Stomach smooth muscle (tissue), 2 donors: ENCODE measurements around the gene NYAP1.
"Not testable (repeated sequence)": the region's sequence is repeated elsewhere in the genome, so short reads cannot be mapped to it uniquely, and the experiment has no call there.

Experiments
- H3K27ac ChIP-seq: one replicate; pipeline ENCODE4 v1.7.0; 2013; ENCODE audit warnings: mild to moderate bottlenecking, low read length, inconsistent platforms
- H3K27me3 ChIP-seq, 2 donors: one replicate each; pipeline ENCODE4 v1.7.0; 2013; ENCODE audit warnings: low read length in 2 of 2; ENCODE audit not compliant: insufficient read depth in 2 of 2, control insufficient read depth in 1 of 2
- H3K36me3 ChIP-seq, 2 donors: one replicate each; pipeline ENCODE4 v1.7.0; 2013; ENCODE audit warnings: low read length in 2 of 2; ENCODE audit not compliant: control insufficient read depth in 2 of 2, insufficient read depth in 2 of 2
- H3K4me1 ChIP-seq: one replicate; pipeline ENCODE4 v1.7.0; 2013; ENCODE audit warnings: low read length; ENCODE audit not compliant: control insufficient read depth, insufficient read depth
- H3K4me3 ChIP-seq, 2 donors: one replicate each; pipeline ENCODE4 v1.7.0; 2013; ENCODE audit warnings: low read length in 2 of 2
- H3K9ac ChIP-seq, 2 donors: one replicate each; pipeline ENCODE4 v1.7.0; 2013; ENCODE audit warnings: low read length in 2 of 2, mild to moderate bottlenecking in 1 of 2
- H3K9me3 ChIP-seq, 2 donors: one replicate each; pipeline ENCODE4 v1.7.0; 2013; ENCODE audit warnings: low read length in 2 of 2; ENCODE audit not compliant: control insufficient read depth in 2 of 2
- donor health status: healthy.
- donor health status: Pancreatic carcinoma.

Gene NYAP1

DNA sequence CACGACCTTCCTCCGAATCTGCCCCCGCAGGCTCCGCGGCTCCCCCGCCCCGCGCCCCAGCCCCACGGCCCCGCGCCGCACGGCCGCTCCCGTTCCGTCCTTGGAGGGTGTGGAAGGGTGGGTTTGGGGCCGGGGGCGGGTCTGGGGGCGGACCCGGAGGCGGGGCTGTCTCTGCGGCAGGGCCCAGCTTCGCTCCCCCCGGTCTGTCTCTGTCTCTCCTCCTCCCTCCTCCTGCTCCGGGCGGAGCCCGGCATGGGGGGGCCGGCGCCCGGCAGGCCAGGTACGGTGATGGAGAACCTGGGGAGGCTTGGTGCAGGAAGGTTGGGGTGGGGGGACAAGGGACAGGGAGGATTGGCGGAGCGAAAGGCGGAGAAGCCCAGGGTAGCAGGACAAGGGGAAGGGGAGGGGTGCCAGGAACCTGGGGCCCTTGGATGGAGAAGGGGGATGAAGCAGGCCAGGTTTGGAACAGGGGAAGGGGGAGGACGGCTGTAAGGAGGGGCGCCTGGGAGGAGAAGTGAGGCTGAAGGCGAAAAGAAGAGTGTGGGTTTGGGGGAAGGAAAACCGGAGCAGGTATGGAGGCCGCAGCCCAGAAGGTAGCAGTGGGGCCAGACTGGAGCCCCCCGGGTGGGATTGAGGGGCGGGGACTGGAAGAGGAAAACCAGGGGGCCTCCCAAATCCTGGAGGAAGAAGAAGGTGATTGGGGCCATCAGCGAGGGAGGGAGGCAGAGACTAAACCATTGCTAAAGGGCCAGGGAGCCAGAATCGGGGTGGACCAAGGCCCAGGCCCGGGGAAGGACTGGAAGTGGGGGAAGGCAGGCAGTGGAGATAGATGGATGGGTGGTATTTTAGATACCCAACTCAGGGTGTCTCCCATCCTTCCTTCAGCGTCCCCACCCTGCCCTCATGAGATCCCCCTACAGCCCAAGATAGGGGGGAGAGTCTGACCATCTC lies at the start of gene NYAP1:
NYAP1 (plus strand) TSS at position 206 of the 951 bp plus-strand sequence. CDS start 1,385 bp downstream, outside the sequence.
- peaks cover 17% of the 10 kb centered on the region for H3K4me1 ChIP-seq
- no peaks in the 10 kb centered on the region for H3K9me3 ChIP-seq
- H3K27ac ChIP-seq = no peak within 1 kb of the TSS
- H3K36me3 ChIP-seq = no peaks in the 10 kb centered on the region
- H3K4me3 ChIP-seq = peak within 1 kb of the TSS; percentile 53 to 69
- peak within 1 kb of the TSS; percentile 15 to 58 for H3K9ac ChIP-seq
- no peaks in the 10 kb centered on the region for H3K27me3 ChIP-seq

DNA sequence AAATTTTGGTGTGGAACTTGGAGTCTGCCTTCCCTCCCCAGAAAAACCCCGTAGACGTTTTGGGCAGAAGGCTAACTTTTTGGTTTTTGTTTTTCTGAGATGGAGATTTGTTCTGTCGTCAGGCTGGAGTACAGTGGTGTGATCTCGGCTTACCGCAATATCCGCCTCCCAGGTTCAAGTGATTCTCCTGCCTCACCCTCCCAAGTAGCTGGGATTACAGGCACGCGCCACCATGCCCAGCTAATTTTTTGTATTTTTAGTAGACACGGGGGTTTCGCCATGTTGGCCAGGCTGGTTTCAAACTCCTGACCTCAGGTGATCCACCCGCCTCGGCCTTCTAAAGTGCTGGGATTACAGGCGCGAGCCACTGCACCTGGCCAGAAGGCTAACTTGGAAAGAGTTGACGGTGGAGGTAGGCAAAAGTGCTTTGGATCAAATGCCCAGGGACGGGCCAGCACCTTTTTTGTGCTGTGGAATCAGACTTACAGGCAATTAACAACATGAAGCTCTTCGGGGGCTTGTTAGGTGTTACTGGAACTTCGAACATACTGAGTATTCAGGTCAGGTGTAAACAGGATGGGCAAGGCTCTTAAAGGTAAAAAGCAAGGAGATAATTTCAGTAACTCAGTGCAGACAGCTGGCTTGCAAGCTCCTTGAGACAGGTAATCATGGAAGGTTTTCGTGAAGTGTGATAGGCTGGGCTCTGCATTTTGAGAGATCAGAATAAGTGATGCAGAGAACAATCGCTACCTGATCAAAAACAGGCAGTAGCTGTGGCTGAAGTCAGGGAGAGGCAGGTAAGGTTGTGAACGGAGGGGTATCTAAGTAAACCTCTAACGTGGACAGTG lies 49.2 kb upstream of the NYAP1 start:
- Histone ChIP-seq H3K36me3 (peaks cover 17 to 20% of the 10 kb centered on the region in 2 donors), H3K27me3 (no peaks in the 10 kb centered on the region), H3K4me1 (peaks cover 45% of the 10 kb centered on the region), H3K9me3 (no peaks in the 10 kb centered on the region), H3K27ac (no peak overlapping the region), H3K4me3 (peak overlapping the region; percentile 57 to 91), H3K9ac (peak overlapping the region; percentile 74 to 90)

DNA sequence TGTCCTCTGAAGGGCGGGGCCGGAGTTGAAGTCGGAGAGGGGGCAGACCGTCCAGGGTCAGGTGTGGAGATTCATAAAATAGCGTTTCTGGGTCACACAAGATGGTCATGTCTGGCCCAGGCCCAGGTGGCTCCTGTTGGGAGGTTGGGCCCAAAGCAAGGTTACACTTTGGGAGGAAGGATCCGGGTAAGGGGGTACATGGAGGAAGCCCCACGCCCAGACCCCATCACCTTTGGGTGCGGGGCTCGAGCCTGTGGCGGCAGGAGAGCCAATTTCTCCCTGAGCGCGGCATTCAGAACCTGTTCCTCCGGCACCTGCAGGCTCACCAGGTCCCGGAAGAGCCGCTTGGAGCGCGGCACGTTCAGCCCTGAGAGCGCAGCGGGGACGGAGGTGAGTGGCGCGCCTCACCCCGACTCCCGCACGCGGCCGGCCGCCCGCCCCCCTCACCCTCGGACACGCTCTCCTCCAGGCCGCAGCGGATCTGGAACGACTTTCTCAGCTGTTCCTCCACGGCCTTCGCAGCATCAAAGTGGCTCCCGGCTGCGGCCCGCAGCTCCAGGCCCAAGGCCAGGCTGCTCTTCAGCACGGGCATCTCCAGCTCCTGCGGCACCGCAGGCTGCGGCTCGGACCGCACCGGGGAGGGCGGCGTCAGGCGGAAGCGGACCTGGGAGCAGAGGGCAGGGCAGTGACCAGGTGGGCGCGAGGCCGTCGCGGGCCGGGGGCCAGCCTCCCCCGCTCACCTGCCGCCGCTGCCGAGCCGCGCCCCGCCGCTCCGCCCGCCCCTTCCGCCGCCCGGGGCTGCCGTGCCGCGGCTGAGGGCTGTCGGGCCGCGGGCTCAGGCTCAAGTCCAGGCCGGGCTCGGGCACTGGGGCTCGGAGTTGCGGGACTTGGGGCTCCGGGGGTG lies 48.1 kb upstream of the NYAP1 start:
- Histone ChIP-seq H3K36me3 (peaks cover 17 to 20% of the 10 kb centered on the region in 2 donors), H3K27ac (peak overlapping the region; percentile 75), H3K9me3 (no peaks in the 10 kb centered on the region), H3K4me3 (peak overlapping the region; percentile 72 to 91), H3K9ac (peak overlapping the region; percentile 79 to 90), H3K4me1 (peaks cover 41% of the 10 kb centered on the region), H3K27me3 (no peaks in the 10 kb centered on the region)

DNA sequence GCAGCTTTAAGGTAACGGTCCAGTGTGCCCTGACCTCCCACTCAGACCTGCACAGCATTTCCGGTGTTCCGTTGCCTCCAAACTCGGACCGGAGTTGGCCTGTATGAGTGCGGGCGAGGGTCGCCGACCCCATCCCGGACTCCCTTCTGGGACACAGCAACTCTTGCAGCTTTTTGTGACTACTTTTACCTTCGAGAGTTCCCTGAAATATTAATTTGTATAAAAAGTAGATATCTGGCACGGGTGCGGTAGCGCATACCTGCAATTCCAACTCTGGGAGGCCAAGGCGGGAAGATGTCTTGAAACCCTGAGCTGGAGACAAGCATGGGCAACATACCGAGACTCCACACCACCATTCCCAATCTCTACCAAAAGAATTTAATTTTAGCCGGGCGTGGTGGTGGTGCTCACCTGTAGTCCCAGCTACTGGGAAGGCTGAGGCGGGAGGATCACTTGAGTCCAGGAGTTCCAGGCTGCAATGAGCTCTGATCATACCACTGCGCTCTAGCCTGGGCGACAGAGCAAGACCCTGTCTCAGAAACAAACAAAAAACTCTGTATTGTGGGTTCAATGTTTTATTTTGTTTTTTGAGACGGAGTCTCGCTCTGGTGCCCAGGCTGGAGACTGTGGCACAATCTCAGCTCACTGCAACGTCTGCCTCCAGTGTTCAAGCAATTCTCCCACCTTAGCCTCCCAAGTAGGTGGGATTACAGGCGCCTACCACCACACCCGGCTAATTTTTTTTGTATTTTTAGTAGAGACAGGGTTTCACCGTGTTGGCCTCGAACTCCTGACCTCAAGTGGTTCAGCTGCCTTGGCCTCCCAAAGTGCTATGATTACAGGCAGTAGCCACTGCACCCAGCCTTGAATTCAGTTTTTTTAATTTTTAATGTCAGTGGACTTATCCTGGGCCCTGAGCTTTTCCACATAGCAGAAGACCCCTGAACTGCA lies 46.3 kb upstream of the NYAP1 start:
- Histone ChIP-seq H3K9ac (no peak overlapping the region), H3K4me1 (peaks cover 25% of the 10 kb centered on the region), H3K27ac (peak overlapping the region; percentile 75), H3K36me3 (peaks cover 17% of the 10 kb centered on the region in 2 donors), H3K9me3 (no peaks in the 10 kb centered on the region), H3K4me3 (no peak overlapping the region), H3K27me3 (no peaks in the 10 kb centered on the region)

DNA sequence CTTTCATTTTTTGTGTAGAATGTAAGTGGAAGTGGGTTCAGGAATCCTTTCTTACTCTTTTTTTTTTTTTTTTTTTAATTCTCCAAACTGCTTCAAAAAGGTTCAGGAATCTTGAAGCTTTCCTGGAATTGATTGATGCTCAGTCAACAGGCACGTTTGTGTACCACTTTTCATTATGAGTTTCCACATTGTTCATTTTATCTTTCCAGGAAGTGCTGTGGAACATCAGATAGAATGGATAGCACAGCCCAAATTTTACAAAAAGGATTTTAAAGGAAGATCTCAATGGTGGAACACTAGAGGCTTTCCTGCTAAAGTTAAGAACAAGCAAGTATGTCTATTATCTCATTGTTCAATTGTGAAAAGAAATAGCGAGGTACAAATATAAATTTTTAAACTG lies 45.6 kb upstream of the NYAP1 start:
- peaks cover 11 to 13% of the 10 kb centered on the region in 2 donors for H3K36me3 ChIP-seq
- H3K4me3 ChIP-seq = no peak overlapping the region
- H3K27ac ChIP-seq = no peak overlapping the region
- peaks cover 21% of the 10 kb centered on the region for H3K4me1 ChIP-seq
- H3K9ac ChIP-seq = no peak overlapping the region
- H3K9me3 ChIP-seq = no peaks in the 10 kb centered on the region
- no peaks in the 10 kb centered on the region for H3K27me3 ChIP-seq

DNA sequence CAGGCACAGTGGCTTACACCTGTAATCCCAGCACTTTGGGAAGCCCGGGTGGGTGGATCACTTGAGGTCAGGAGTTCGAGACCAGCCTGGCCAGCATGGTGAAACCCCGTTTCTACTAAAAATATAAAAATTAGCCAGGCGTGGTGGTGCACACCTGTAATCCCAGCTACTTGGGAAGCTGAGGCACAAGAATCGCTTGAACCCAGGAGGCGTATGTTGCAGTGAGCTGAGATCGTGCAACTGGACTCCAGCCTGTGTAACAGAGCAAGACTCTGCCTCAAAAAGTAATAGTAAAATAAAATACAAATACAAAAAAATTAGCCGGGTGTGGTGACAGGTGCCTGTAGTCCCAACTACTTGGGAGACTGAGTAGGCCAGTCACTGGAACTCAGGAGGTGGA lies 45.0 kb upstream of the NYAP1 start:
- H3K4me3 ChIP-seq, H3K9me3 ChIP-seq, H3K9ac ChIP-seq, H3K27me3 ChIP-seq, H3K27ac ChIP-seq, H3K36me3 ChIP-seq: not testable (repeated sequence)
- peaks cover 21% of the 10 kb centered on the region for H3K4me1 ChIP-seq

DNA sequence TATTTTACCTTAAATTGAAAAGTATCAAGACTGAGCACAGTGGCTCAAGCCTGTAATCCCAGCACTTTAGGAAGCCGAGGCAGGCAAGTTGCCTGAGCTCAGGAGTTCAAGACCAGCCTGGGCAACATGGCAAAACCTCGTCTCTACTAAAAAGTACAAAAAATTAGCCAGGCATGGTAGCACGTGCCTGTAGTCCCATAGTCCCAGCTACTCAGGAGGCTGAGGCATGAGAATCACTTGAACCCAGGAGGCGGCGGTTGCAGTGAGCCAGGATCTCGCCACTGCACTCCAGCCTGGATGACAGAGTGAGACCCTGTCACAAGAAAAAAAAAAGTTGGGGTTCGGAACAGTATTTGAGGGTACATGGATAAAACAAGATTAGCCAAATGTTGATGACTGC lies 44.5 kb upstream of the NYAP1 start:
- peaks cover 18% of the 10 kb centered on the region for H3K4me1 ChIP-seq
- H3K27ac ChIP-seq, H3K4me3 ChIP-seq, H3K9me3 ChIP-seq, H3K9ac ChIP-seq, H3K36me3 ChIP-seq, H3K27me3 ChIP-seq: not testable (repeated sequence)

DNA sequence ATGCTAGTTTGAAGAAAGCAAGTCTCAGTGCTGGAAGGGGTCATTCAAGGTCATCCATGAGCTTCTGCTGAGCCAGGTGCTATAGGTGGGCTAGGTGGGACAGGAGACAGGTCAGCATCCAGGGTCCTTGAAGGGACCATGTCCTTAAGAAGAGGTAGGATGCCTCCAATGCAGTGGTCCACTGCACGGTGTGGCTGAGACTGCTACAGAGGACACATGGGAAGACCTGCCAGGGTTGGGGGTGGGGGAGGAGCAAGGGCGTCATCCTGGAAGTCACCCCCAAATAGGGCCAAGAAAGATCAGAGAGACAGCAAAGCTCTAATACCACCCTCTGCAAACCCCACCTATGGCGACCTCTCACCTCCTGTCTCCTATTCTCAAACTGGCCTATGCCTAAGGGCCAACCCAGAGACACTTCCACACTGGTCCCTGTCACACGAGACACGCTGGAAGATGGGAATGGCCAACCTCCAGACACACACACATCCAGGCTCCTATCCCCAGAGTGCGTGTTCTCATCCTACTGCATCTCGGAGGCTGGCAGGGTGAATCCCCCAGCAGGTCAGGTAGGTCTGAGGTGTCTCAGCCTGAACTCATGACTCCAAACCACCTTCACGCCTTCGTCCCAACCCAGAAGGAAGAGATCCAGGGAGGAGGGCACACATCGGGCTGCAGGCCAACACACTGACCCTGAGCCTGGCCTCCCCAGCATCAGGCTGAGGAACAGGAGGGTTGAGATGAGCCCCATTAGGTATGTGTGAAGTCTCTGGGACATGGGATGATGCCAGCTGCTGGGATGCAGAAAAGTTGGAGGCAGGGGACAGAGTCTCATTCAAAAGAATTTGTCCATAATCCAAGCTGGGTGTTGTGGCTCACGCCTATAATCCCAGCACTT lies 41.8 kb upstream of the NYAP1 start:
- Histone ChIP-seq H3K4me3 (no peak overlapping the region), H3K9ac (no peak overlapping the region), H3K4me1 (no peaks in the 10 kb centered on the region), H3K9me3 (no peaks in the 10 kb centered on the region), H3K36me3 (no peaks in the 10 kb centered on the region), H3K27me3 (no peaks in the 10 kb centered on the region), H3K27ac (no peak overlapping the region)
